K562 (cell line): ENCODE measurements around the gene ORAI3. TPM values are rescaled to one million over a fixed set of nuclear protein-coding genes. Genes with fewer than 3 reads are reported as not detected.

ENCODE experiments used
- AFF1 ChIP-seq, 2 experiments: fragments of 450-650 bp; IDR thresholded peaks; 2 replicates each; pipeline ENCODE4 v1.6.1; 2018; ENCODE audit warnings: mild to moderate bottlenecking in 2 of 2, low read depth in 1 of 2; ENCODE audit not compliant: partially characterized antibody in 2 of 2
- DIDO1 ChIP-seq: fragments of 450-650 bp; IDR thresholded peaks from 2 replicates; pipeline ENCODE4 v1.6.1; 2016; ENCODE audit warnings: low read depth, missing biosample characterization, missing genetic modification characterization
- ESRRB ChIP-seq: fragments of 250-450 bp; sonication (Bioruptor Pico); IDR thresholded peaks from 2 replicates; pipeline ENCODE4 v1.5.0; 2020; ENCODE audit warnings: mild to moderate bottlenecking, moderate library complexity, borderline replicate concordance
- GMEB1 ChIP-seq: fragments of 250-450 bp; sonication (Bioruptor Pico); IDR thresholded peaks from 2 replicates; pipeline ENCODE4 v1.4.0; 2020; ENCODE audit warnings: mild to moderate bottlenecking
- HDAC8 ChIP-seq: fragments of 450-650 bp; IDR thresholded peaks from 2 replicates; pipeline ENCODE4 v1.6.1; 2016; ENCODE audit warnings: mild to moderate bottlenecking, missing genetic modification characterization, moderate library complexity, missing compliant biosample characterization
- JUND ChIP-seq, 2 experiments: IDR thresholded peaks; 2 replicates in 1 of 2; 3 replicates in 1 of 2; pipeline ENCODE4 v1.6.1; 2011; ENCODE audit warnings: borderline replicate concordance in 2 of 2, low read depth in 2 of 2, low read length in 2 of 2, improper control_type of control experiment in 1 of 2, missing biosample characterization in 1 of 2, missing genetic modification characterization in 1 of 2, missing genetic modification reagents in 1 of 2
- KDM4B ChIP-seq, 2 experiments: fragments of 450-650 bp in 1 of 2; sonication (generic) in 1 of 2; IDR thresholded peaks; 2 replicates each; pipeline ENCODE4 v1.6.1; 2016 to 2017; ENCODE audit warnings: borderline replicate concordance in 2 of 2, antibody characterized with exemption in 1 of 2, low read depth in 1 of 2, mild to moderate bottlenecking in 1 of 2
- MEF2A ChIP-seq: IDR thresholded peaks from 2 replicates; pipeline ENCODE4 v1.6.1; 2011; ENCODE audit warnings: low read depth, mild to moderate bottlenecking, low read length, moderate library complexity; ENCODE audit not compliant: control insufficient read depth
- MTA1 ChIP-seq: fragments of 450-650 bp; IDR thresholded peaks from 2 replicates; pipeline ENCODE4 v1.6.1; 2017; ENCODE audit warnings: borderline replicate concordance
- MXI1 ChIP-seq: IDR thresholded peaks from 2 replicates; pipeline ENCODE4 v1.6.1; 2011; ENCODE audit warnings: low read depth, mild to moderate bottlenecking, improper control_type of control experiment, low read length
- NFIC ChIP-seq: fragments of 450-650 bp; IDR thresholded peaks from 2 replicates; pipeline ENCODE4 v1.6.1; 2017; ENCODE audit warnings: mild to moderate bottlenecking, inconsistent platforms
- RBBP5 ChIP-seq: fragments of 200-600 bp; sonication (generic); IDR thresholded peaks from 2 replicates; pipeline ENCODE4 v1.6.1; 2012; ENCODE audit warnings: borderline replicate concordance, mild to moderate bottlenecking, low read length, control low read depth, inconsistent platforms; ENCODE audit not compliant: insufficient read depth, poor library complexity, severe bottlenecking
- RBM22 ChIP-seq: fragments of 200-400 bp; formaldehyde crosslinking; IDR thresholded peaks from 2 replicates; pipeline ENCODE4 v1.6.1; 2018; ENCODE audit warnings: low read length, low read depth; ENCODE audit not compliant: poor library complexity, severe bottlenecking
- SRSF9 ChIP-seq: fragments of 200-400 bp; formaldehyde crosslinking; IDR thresholded peaks from 2 replicates; pipeline ENCODE4 v1.6.1; 2017; ENCODE audit warnings: low read depth, low read length, borderline replicate concordance
- TCF7L2 ChIP-seq: fragments of 150-350 bp; IDR thresholded peaks from 2 replicates; pipeline ENCODE4 v1.6.1; 2016; ENCODE audit warnings: low read depth, mild to moderate bottlenecking, low read length, moderate library complexity
- TOE1 ChIP-seq, 2 experiments: fragments of 450-650 bp in 1 of 2; sonication (generic) in 1 of 2; formaldehyde crosslinking in 1 of 2; IDR thresholded peaks; 2 replicates each; pipeline versions ENCODE4 v1.7.1 to v1.8.0; 2016 to 2022; ENCODE audit warnings: borderline replicate concordance in 2 of 2, mild to moderate bottlenecking in 2 of 2, antibody characterized with exemption in 1 of 2, inconsistent platforms in 1 of 2, low read depth in 1 of 2, missing genetic modification reagents in 1 of 2, moderate library complexity in 1 of 2
- WHSC1 ChIP-seq: IDR thresholded peaks from one replicate; pipeline ENCODE4 v1.6.1; 2012; ENCODE audit warnings: low read length, control low read depth, inconsistent platforms
- ZNF274 ChIP-seq: IDR thresholded peaks from 2 replicates; pipeline ENCODE4 v1.6.1; 2011; ENCODE audit warnings: low read depth, mild to moderate bottlenecking, low read length, moderate library complexity, borderline replicate concordance
- ZNF445 ChIP-seq: fragments of 250-450 bp; sonication (Bioruptor Pico); IDR thresholded peaks from 2 replicates; pipeline ENCODE4 v1.4.0; 2020; ENCODE audit warnings: low read depth, mild to moderate bottlenecking, moderate library complexity
- ZNF766 ChIP-seq: fragments of 200-800 bp; sonication (Bioruptor generic); conservative IDR thresholded peaks from 2 replicates; pipeline ENCODE4 v1.6.1; 2016; ENCODE audit warnings: missing genetic modification characterization, missing compliant biosample characterization
- polyA plus RNA-seq, 8 experiments: library from polyadenylated mRNA; depleted of rRNA in 4 of 8; stranded (reverse) in 5 of 8; unstranded in 3 of 8; fragments of >200 nt; fragmentation: Nextera tagmentation in 2 of 8; fragmentation: Illumina TruSeq in 1 of 8; extraction: Ambion mirVana in 2 of 8; extraction: Trizol in 1 of 8; gene quantifications; 2 replicates each; pipeline versions ENCODE4 v1.2.1 to v1.2.3, GENCODE V29; 2011 to 2014; ENCODE audit warnings: inconsistent platforms in 1 of 8, missing spikeins in 1 of 8
- total RNA-seq, 7 experiments: library from RNA; depleted of rRNA in 6 of 7; stranded (reverse); fragments of >200 nt in 6 of 7; fragmentation: Illumina TruSeq in 2 of 7; extraction: Trizol in 2 of 7; gene quantifications; 2 replicates each; pipeline versions ENCODE4 v1.2.1 to v1.2.3, GENCODE V29; 2011 to 2021; ENCODE audit warnings: low replicate concordance in 1 of 7

Gene ORAI3
- total and polyA plus RNA-seq, 9 of the 15 experiments (the other 6 are each of a cell fraction or from before 2014, with no cell fraction given): 4.9 to 23.3 (median 14.1) TPM

GRCh38 chr16:30948667-30949649 lies at the start of gene ORAI3 (continued):
- TF ChIP-seq GMEB1 (CRISPR knock-in tag) (no peak), RBBP5 (no peak), DIDO1 (no peak), HDAC8 (tag) (no peak), WHSC1 (no peak), NFIC (0 out of 2 replicates have a peak, but pooled peaks have one; percentile 10), MEF2A (no peak), ZNF274 (no peak), TCF7L2 (no peak), MTA1 (no peak), KDM4B (IDR thresholded peaks at IDR 0.05; ENCODE audit: borderline replicate concordance in 2 of 2, low read depth in 1 of 2) (no peak), TOE1 (IDR thresholded peaks at IDR 0.05; ENCODE audit: borderline replicate concordance) (0 out of 2 replicates have a peak, but pooled peaks have one; percentile 11), TOE1 (CRISPR knock-in tag; IDR thresholded peaks at IDR 0.05; ENCODE audit: borderline replicate concordance, low read depth) (no peak), RBM22 (peak; percentile 90), ESRRB (CRISPR knock-in tag) (no peak), ZNF445 (no peak), JUND (IDR thresholded peaks at IDR 0.05; ENCODE audit: borderline replicate concordance, low read depth, low read length) (0 out of 2 replicates have a peak, but pooled peaks have one; percentile 4), JUND (tag; IDR thresholded peaks at IDR 0.05; ENCODE audit: borderline replicate concordance, low read depth, low read length) (no peak), MXI1 (no peak), SRSF9 (no peak), ZNF766 (CRISPR knock-in tag) (no peak), AFF1 (IDR thresholded peaks at IDR 0.05; ENCODE audit: low read depth in 1 of 2, partially characterized antibody in 2 of 2) (no peak)
